GM20000 (cell line): Measurements from ENCODE around the gene SLC15A1.

Experiments
- DNase-seq: peaks from one replicate; pipeline ENCODE4 v3.0.0; 2012; ENCODE audit warnings: low spot score
- CTCF ChIP-seq: IDR thresholded peaks from 2 replicates; pipeline ENCODE4 v1.5.1; 2012; ENCODE audit warnings: mild to moderate bottlenecking, control low read depth; ENCODE audit errors: extremely low read depth, missing control alignments

Gene SLC15A1

GRCh38 chr13:98752467-98753290 lies at the start of gene SLC15A1:
SLC15A1 (minus strand) TSS chr13:98752672; CDS start chr13:98752598, 74 bp downstream.
- no peak for DNase-seq
- TF ChIP-seq CTCF = no peak

GRCh38 chr13:98801626-98802418 lies 49.4 kb upstream of the SLC15A1 start:
- no peak for TF ChIP-seq CTCF
- no peak for DNase-seq

GRCh38 chr13:98800078-98800477 lies 47.6 kb upstream of the SLC15A1 start:
- DNase-seq = no peak

GRCh38 chr13:98798849-98799645 lies 46.6 kb upstream of the SLC15A1 start:
- no peak for DNase-seq
- no peak for TF ChIP-seq CTCF

More at GRCh38 chr13:98800078-98800477, 47.6 kb upstream of the SLC15A1 start:
- no peak for TF ChIP-seq CTCF

GRCh38 chr13:98797456-98797855 lies 45.0 kb upstream of the SLC15A1 start:
- no peak for DNase-seq

GRCh38 chr13:98796798-98797197 lies 44.3 kb upstream of the SLC15A1 start:
- DNase-seq = no peak
- TF ChIP-seq CTCF = no peak

More at GRCh38 chr13:98797456-98797855, 45.0 kb upstream of the SLC15A1 start:
- no peak for TF ChIP-seq CTCF
